ENCODE data around the gene GRIA1.

Gene GRIA1

GRCh38 chr5:153490118-153491037 lies at the start of gene GRIA1:
Gene GRIA1, plus strand, starts transcription at chr5:153490670.
- DNase-seq: no peak

- no peak for DNase-seq
These were observed 44.4 kb upstream of the GRIA1 start for GRCh38 chr5:153445875-153446579.

- no peak for DNase-seq
These were observed 42.9 kb upstream of the GRIA1 start for GRCh38 chr5:153447534-153447933.

GRCh38 chr5:153456354-153456753 lies 34.1 kb upstream of the GRIA1 start:
- DNase-seq: no peak

- DNase-seq: no peak
These were observed 33.5 kb upstream of the GRIA1 start for GRCh38 chr5:153456993-153457392.

GRCh38 chr5:153458268-153458667 lies 32.2 kb upstream of the GRIA1 start:
- DNase-seq: no peak

- no peak for DNase-seq
These were observed 31.3 kb upstream of the GRIA1 start for GRCh38 chr5:153459051-153459743.

- DNase-seq: no peak
These were observed 30.0 kb upstream of the GRIA1 start for GRCh38 chr5:153460421-153460820.

- DNase-seq: no peak
These were observed 29.1 kb upstream of the GRIA1 start for GRCh38 chr5:153461341-153461740.

GRCh38 chr5:153463806-153464205 lies 26.7 kb upstream of the GRIA1 start:
- no peak for DNase-seq

- no peak for DNase-seq
These were observed 22.9 kb upstream of the GRIA1 start for GRCh38 chr5:153467546-153467945.

- DNase-seq: no peak
These were observed 21.0 kb upstream of the GRIA1 start for GRCh38 chr5:153469423-153469822.

GRCh38 chr5:153470736-153471135 lies 19.7 kb upstream of the GRIA1 start:
- DNase-seq: no peak

- no peak for DNase-seq
These were observed 13.7 kb upstream of the GRIA1 start for GRCh38 chr5:153476767-153477166.

GRCh38 chr5:153480401-153480800 lies 10.1 kb upstream of the GRIA1 start:
- no peak for DNase-seq

- no peak for DNase-seq
These were observed 7.0 kb upstream of the GRIA1 start for GRCh38 chr5:153483482-153483881.

GRCh38 chr5:153485641-153486040 lies 4.8 kb upstream of the GRIA1 start:
- no peak for DNase-seq

- DNase-seq: no peak
These were observed 3.7 kb upstream of the GRIA1 start for GRCh38 chr5:153486771-153487170.

- DNase-seq: no peak
These were observed 859 bp upstream of the GRIA1 start for GRCh38 chr5:153489611-153490010.

- DNase-seq: no peak
These were observed 721 bp downstream of the GRIA1 start for GRCh38 chr5:153491038-153491744.

GRCh38 chr5:153491856-153492255 lies 1.4 kb downstream of the GRIA1 start:
- DNase-seq: no peak

GRCh38 chr5:153496835-153497234 lies 6.4 kb downstream of the GRIA1 start:
- no peak for DNase-seq

GRCh38 chr5:153498516-153498915 lies 8.0 kb downstream of the GRIA1 start:
- DNase-seq: no peak

Measured in CD4-positive, alpha-beta T cell treated with Interleukin-15 for 1 hour (primary cell).